ENCODE results near the gene GALNT9. TPM values are rescaled to one million over a fixed set of nuclear protein-coding genes. Genes with fewer than 3 reads are reported as not detected.

The GALNT9 gene
- polyA plus RNA-seq, 1 of the 3 experiments (the other 2 are of a cell fraction) = not detected

- Histone ChIP-seq H3K79me2 (ENCODE audit: insufficient read depth) (no peaks in the 10 kb centered on the region), H2AFZ (ENCODE audit: low read depth) (no peak overlapping the region), H3K9ac (no peak overlapping the region), H4K20me1 (ENCODE audit: insufficient read depth) (no peaks in the 10 kb centered on the region), H3K27me3 (ENCODE audit: insufficient read depth) (peaks cover 80% of the 10 kb centered on the region), H3K36me3 (replicated peaks in 1 of 2; ENCODE audit: control insufficient read depth in 1 of 2, insufficient read depth in 2 of 2, low read length in 1 of 2) (no peaks in the 10 kb centered on the region), H3F3A (replicated peaks; ENCODE audit: insufficient read depth) (no peaks in the 10 kb centered on the region), H3K4me3 (ENCODE audit: low read depth in 2 of 2, low read length in 1 of 2) (no peak overlapping the region), H3K4me1 (ENCODE audit: control insufficient read depth in 1 of 2, insufficient read depth in 2 of 2, low read depth in 1 of 2, low read length in 1 of 2) (no peaks in the 10 kb centered on the region), H3K4me2 (no peak overlapping the region), H3K27ac (ENCODE audit: low read depth in 2 of 2, low read length in 1 of 2) (no peak overlapping the region), H3K9me2 (no peaks in the 10 kb centered on the region), H3K9me3 (no peaks in the 10 kb centered on the region)
- 29% methylated on average over 17 of the region's 20 CpGs for WGBS (ENCODE audit: low lambda C conversion rate)
- POLR2A ChIA-PET = no interaction called here
- DNase-seq = no peak
- CTCF ChIA-PET = no interaction called here
- TF ChIP-seq FOXM1 (IDR thresholded peaks at IDR 0.05; ENCODE audit: low read depth) (no peak), EP300 (IDR thresholded peaks at IDR 0.05; ENCODE audit: borderline replicate concordance in 1 of 2, low read depth in 1 of 2, low read length in 1 of 2) (no peak), IRF3 (IDR thresholded peaks at IDR 0.05; ENCODE audit: low read depth, low read length) (no peak), RFX5 (IDR thresholded peaks at IDR 0.05; ENCODE audit: low read length) (no peak), CHD2 (IDR thresholded peaks at IDR 0.05; ENCODE audit: low read length, partially characterized antibody) (no peak), RAD21 (IDR thresholded peaks at IDR 0.05; ENCODE audit: low read length) (no peak)
Measured at GRCh38 chr12:132315951-132316350, 13.4 kb downstream of the GALNT9 start.

GRCh38 chr12:132315507-132315906 lies 13.9 kb downstream of the GALNT9 start:
- Histone ChIP-seq H3K27me3 (ENCODE audit: insufficient read depth) (peaks cover 80% of the 10 kb centered on the region), H3K9ac (no peak overlapping the region), H3K79me2 (ENCODE audit: insufficient read depth) (no peaks in the 10 kb centered on the region), H3K9me3 (no peaks in the 10 kb centered on the region), H3K9me2 (no peaks in the 10 kb centered on the region), H3K4me1 (ENCODE audit: control insufficient read depth in 1 of 2, insufficient read depth in 2 of 2, low read depth in 1 of 2, low read length in 1 of 2) (no peaks in the 10 kb centered on the region), H3F3A (replicated peaks; ENCODE audit: insufficient read depth) (no peaks in the 10 kb centered on the region), H2AFZ (ENCODE audit: low read depth) (no peak overlapping the region), H3K36me3 (replicated peaks in 1 of 2; ENCODE audit: control insufficient read depth in 1 of 2, insufficient read depth in 2 of 2, low read length in 1 of 2) (no peaks in the 10 kb centered on the region), H3K4me2 (no peak overlapping the region), H3K4me3 (ENCODE audit: low read depth in 2 of 2, low read length in 1 of 2) (no peak overlapping the region), H4K20me1 (ENCODE audit: insufficient read depth) (no peaks in the 10 kb centered on the region), H3K27ac (ENCODE audit: low read depth in 2 of 2, low read length in 1 of 2) (no peak overlapping the region)
- TF ChIP-seq PBX3 (IDR thresholded peaks at IDR 0.05) (no peak), USF1 (IDR thresholded peaks at IDR 0.05; ENCODE audit: borderline replicate concordance, low read depth) (no peak), MXI1 (IDR thresholded peaks at IDR 0.05; ENCODE audit: low read depth, low read length) (no peak), GABPA (IDR thresholded peaks at IDR 0.05; ENCODE audit: low read depth) (no peak), NRF1 (IDR thresholded peaks at IDR 0.05; ENCODE audit: low read depth, low read length) (no peak), JUND (IDR thresholded peaks at IDR 0.05) (no peak), USF2 (IDR thresholded peaks at IDR 0.05; ENCODE audit: borderline replicate concordance, low read depth, low read length) (no peak)
- 38% methylated on average over 12 of the region's 19 CpGs for WGBS (ENCODE audit: low lambda C conversion rate)
- DNase-seq = no peak
- POLR2A ChIA-PET = no interaction called here
- CTCF ChIA-PET = no interaction called here

Measured in SK-N-SH (cell line).